HG02943 (cell line): Measurements from ENCODE around the gene SYT8.
"Not testable (repeated sequence)": the region's sequence is repeated elsewhere in the genome, so short reads cannot be mapped to it uniquely, and the experiment has no call there.

Experiments used
- ATAC-seq: cut with Tn5 transposase; IDR thresholded peaks from one replicate; pipeline ENCODE4 v1.9.1; 2021; ENCODE audit warnings: mild to moderate bottlenecking, low read depth, moderate library complexity; ENCODE audit not compliant: unreplicated experiment

Gene SYT8, protein sequence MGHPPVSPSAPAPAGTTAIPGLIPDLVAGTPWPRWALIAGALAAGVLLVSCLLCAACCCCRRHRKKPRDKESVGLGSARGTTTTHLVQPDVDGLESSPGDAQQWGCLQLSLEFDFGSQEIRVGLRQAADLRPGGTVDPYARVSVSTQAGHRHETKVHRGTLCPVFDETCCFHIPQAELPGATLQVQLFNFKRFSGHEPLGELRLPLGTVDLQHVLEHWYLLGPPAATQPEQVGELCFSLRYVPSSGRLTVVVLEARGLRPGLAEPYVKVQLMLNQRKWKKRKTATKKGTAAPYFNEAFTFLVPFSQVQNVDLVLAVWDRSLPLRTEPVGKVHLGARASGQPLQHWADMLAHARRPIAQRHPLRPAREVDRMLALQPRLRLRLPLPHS

GRCh38 chr11:1834779-1835670 lies at the start of gene SYT8:
Gene SYT8 (plus strand): TSS chr11:1834990. CDS start chr11:1835106, 116 bp downstream.
- no peak for ATAC-seq

DNA sequence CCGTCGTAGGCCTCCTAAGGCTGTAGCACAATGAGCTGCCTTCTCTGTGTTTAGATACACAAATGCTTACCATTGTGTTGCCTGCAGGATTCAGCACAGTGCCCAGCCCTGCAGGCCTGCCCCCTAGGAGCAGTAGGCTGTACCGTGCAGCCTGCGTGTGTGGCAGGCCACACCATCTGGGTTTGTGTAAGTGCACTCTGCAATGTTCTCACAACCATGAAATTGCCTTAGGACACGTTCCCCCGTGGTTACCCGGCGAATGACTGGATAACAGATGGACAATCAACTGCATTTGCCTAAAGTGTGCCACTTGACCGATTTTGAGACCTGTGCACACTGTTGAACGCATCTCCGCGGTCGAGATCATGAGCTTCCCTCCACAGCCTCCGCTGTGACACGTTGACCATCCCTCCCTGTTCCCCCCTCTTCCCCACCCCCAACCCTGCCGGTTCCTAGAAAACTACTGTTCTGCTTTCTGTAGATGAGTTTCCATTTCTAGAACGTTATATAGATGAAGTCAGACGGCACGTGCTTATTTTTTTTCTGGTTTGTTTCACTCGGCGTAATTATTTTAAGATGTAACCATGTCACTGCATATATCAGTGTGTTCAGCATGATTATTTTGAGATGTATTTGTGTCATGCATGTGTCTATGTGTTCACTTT lies 48.9 kb upstream of the SYT8 start:
- no peak for ATAC-seq

DNA sequence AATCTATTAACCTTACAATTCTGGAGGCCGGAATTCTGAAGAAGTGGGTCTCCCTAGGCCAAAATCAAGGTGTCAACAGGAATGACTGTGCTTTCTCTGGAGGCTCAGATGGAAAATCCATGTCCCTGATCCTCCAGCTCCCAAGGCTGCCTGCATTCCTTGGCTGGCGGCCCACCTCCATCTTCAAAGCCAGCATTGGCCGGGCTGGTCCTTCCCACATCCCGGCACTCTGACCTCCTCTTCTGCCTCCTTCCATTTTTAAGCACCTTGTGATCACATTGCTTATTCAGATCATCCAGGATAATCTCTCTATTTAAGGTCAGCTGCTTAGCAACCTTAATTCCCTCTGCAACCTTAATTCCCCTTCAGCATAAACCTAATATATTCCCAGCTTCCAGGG lies 48.3 kb upstream of the SYT8 start:
- ATAC-seq: no peak

DNA sequence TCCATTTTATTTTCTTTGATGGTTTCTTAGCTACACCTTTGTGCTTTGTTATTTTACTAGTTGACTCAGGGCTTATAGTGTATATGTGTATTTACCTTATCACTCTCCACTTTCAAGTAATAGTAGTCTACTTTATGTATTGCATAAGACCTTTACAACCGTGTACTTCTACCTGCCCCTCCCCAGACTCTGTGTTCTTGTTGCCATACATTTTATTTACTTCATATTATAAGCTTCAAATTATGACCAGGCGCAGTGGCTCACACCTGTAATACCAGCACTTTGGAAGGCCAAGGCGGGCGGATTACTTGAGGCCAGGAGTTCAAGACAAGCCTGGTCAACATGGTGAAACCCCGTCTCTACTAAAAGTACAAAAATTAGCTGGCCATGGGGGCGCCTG lies 42.9 kb upstream of the SYT8 start:
- ATAC-seq: no peak

DNA sequence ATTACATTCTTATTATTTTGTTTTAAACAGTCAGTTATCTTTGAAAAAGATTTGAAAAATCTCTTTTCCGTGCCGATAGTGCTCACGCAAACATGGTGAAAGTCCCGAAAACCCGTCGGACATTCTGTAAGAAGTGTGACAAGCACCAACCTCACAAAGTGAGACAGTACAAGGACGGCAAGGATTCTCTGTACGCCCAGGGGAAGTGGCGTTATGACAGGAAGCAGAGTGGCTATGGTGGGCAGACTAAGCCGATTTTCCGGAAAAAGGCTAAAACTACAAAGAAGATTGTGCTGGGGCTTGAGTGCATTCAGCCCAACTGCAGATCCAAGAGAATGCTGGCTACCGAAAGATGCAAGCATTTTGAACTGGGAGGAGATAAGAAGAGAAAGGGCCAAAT lies 42.3 kb upstream of the SYT8 start:
- no peak for ATAC-seq

DNA sequence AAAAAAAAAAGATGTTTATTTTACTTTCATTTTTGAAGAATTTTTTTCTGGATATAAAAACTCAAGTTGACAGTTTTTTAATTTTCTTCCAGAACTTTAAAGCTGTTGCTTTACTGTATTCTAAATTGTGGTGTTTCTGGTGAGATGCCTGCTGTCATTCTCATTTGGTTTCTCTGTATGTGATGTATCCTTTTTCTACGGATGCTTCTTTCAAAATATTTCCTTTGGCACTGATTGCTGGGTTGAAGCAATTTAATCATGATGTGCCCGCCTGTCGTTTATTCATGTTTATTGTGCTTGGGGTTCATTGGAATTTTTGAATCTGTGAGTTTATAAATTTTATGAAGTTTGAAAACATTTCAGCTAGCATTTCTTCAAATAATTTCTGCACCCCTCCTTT lies 41.7 kb upstream of the SYT8 start:
- no peak for ATAC-seq

DNA sequence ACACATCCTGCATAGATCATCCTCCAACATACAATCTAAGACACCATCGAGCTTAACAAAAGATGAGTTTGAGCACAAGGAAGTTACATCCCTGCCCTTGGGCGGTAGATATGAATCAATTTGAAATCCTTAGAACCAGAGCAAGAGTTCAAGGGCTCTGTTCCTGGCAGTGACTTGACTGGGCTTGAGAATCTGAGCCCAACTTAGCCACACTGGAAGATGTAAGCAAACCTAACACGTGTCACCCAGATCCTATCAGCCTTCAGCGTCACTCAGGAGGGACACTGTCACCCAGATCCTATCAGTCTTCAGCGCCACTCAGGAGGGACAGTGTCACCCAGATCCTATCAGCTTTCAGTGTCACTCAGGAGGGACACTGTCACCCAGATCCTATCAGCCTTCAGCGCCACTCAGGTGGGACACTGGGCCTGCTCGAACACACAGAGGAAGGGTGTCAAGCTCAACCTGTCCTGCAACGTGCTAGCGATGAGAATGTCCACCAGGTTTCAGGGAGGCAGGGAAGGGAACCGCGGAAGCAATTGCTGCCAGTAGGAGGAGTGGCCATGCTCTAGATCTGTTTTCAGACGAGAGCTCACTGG lies 38.3 kb upstream of the SYT8 start:
- no peak for ATAC-seq

DNA sequence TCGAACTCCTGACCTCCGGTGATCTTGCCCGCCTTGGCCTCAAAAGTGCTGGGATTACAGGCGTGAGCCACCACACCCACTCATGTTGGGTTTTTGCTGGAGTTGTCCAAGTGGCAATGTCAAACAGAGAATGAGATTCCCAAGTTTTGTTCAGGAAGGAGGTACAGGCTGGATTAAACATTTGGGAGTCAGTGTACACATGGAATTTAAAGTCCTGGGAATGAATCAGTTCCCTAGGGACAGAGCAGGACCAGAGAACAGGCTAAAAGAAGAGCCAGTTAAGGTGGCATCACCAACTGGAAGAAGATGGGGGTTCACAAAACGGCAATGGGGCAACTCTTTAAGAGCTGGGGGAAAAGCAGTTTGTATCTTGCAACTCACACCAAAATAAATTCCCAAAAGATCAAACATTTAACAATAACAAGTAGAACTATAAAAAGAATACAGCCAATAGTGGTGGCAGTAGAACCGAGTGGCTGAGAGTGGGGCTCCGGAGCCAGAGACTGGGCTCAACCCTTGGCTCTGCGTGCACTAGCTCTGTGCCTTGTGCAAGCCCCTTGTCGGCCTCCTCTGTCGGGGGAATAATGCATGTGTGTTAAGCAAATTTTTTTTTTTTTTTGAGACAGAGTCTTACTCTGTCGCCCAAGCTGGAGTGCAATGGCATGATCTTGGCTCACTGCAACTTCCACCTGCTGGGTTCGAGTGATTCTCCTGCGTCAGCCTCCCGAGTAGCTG lies 37.2 kb upstream of the SYT8 start:
- ATAC-seq: no peak

- ATAC-seq: no peak
Observed at GRCh38 chr11:1803246-1803645, 31.5 kb upstream of the SYT8 start.

GRCh38 chr11:1803835-1804519 lies 30.8 kb upstream of the SYT8 start:
- ATAC-seq: not testable (repeated sequence)

DNA sequence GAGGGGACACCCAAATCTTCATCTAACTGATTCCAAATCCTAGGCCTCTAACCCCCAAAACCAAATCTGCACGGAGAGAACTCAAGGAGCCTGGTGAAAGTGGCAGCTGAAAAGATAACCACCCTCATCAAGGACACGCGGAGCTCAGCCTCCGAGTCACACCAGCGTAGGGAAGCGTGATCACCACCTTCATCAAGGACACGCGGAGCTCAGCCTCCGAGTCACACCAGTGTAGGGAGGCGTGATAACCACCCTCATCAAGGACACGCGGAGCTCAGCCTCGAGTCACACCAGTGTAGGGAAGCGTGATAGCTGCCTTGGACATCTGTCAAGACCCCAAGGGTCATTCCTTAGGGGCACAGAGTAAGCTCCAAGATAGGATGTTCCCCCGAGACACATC lies 29.3 kb upstream of the SYT8 start:
- no peak for ATAC-seq

DNA sequence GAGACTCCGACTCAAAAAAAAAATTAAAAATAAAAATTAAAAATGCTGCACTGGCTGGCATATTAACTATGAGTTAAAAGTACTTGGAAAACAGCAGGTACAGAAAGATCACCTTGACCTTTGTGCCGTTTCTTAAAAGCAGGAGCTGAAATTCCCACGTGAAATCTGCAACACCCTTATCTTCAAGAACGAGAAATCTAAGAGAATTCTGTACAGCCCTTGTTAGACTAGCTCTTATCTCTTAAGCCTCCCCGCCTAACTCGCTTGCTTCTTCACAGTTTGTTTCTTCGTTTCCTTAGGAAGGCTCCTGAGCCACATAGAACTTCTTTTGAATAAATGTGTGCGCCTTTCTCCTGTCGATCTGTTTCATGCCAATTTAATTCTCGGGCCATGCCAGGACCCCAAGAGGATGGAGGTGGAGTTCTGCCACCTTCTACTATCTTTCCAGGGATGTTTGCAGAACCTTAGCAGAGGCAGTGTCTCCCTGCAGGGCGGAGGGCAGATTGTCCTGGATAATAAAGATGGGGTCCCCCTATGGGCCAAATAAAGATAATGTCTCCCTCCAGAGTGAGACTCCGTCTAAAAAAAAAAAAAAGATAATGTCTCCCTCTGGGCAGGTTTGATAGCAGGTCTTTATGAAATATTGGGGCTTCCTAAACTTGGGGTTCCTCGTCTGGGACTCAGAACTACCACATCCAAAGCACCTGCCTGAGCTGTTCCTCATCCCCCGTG lies 27.4 kb upstream of the SYT8 start:
- no peak for ATAC-seq

DNA sequence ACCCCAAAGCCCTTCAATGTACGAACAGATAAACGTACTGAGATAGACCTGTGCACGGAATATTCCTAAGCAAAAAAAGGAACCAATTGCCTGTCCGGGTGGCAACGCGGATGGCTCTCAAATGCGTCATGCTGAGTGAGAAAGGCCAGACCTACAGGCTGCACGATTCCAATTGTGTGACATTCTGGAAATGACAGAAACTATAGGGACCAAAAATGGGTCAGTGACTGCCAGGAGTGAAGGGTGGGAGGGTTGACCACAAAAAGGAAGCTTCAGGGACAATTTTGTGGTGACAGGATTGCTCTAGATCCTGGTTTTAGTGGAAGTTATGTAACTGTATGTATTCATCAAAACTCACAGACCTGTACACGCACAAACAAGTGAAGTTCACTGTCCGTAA lies 24.0 kb upstream of the SYT8 start:
- ATAC-seq: no peak

DNA sequence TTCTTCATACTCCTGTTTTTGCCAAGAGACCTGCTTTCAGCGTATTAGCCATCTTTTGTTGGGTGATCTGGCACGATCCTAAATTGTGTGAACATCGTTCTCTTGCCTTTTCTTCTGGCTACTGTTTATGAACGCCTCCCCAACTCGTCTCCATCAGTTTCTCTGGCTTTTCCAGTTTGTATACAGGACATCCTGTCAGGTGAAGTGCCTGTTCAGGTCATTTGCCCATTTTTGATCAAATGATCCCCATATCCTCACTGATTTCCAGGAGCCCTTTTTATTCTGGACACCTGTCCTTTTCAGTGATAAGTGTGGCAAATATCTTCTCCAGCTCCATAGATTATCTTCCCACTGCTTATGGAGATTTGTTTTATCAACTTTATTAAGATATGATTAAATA lies 22.5 kb upstream of the SYT8 start:
- ATAC-seq: no peak

GRCh38 chr11:1812801-1813200 lies 22.0 kb upstream of the SYT8 start:
- ATAC-seq: no peak

- ATAC-seq: not testable (repeated sequence)
Observed at GRCh38 chr11:1813356-1813755, 21.4 kb upstream of the SYT8 start.

DNA sequence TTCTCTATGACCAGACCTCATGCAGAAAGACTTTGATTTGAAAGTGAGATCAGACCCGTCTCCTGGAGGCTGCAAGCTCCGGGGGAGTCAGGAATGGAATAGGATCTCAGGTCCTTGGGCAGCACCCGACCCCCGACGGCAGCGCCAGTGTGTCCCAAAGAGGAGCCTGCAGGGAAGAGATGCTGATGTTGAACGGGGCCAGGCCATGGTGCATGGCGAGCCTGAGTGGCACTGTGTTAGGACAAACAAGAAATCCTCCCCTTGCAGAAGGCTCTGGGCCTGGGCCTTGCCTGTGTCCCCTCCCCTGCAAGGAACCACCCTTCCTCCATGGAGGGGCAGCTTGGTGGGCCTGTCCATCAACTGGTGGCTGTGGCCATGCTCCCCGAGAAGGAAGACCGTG lies 20.1 kb upstream of the SYT8 start:
- no peak for ATAC-seq

DNA sequence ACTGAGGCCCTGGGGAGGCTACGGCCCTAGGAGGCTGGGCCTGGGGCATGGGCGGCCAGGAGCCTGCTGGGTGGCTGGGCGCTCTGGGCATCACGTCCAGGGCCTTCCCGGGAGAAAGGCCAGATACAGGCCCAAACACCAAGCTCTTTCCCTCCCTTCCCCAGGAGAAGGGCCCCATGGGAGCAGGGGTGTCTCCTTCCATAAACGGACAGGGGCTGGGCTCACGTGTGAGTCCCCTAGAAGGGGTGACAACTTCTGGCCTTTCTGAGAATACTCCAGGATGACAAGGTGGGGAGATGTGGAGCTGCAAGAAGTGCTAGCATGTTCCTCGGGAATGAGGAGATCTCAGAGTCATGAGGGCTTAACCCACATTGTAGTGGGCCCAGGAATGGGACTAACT lies 19.5 kb upstream of the SYT8 start:
- ATAC-seq: no peak

DNA sequence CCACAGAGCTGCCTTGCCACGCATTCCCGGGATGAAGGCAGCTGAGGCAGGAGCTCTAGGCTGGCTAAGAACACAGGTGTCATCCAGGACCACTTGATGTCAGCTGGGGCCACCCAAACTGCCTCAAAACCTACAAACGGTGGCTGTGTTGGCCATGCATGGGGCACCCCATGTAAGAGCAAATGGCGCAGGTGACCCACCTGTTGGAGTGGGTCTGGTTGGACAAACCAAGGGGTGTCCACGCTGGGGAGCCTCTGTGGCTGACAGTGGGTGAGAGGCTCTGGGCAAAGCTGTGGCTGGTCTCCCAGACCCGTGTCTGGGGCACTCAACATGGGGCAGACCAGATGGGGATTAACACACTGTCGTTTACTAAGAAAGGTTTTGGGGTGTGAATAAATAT lies 19.0 kb upstream of the SYT8 start:
- no peak for ATAC-seq
